GM18873 (cell line): Measurements from ENCODE around the gene EHD1.

ENCODE experiments used
- ATAC-seq: cut with Tn5 transposase; IDR thresholded peaks from one replicate; pipeline ENCODE4 v1.9.1; 2021; ENCODE audit warnings: mild to moderate bottlenecking, moderate library complexity, moderate number of reproducible peaks; ENCODE audit not compliant: unreplicated experiment, low FRiP score

EHD1 gene

DNA sequence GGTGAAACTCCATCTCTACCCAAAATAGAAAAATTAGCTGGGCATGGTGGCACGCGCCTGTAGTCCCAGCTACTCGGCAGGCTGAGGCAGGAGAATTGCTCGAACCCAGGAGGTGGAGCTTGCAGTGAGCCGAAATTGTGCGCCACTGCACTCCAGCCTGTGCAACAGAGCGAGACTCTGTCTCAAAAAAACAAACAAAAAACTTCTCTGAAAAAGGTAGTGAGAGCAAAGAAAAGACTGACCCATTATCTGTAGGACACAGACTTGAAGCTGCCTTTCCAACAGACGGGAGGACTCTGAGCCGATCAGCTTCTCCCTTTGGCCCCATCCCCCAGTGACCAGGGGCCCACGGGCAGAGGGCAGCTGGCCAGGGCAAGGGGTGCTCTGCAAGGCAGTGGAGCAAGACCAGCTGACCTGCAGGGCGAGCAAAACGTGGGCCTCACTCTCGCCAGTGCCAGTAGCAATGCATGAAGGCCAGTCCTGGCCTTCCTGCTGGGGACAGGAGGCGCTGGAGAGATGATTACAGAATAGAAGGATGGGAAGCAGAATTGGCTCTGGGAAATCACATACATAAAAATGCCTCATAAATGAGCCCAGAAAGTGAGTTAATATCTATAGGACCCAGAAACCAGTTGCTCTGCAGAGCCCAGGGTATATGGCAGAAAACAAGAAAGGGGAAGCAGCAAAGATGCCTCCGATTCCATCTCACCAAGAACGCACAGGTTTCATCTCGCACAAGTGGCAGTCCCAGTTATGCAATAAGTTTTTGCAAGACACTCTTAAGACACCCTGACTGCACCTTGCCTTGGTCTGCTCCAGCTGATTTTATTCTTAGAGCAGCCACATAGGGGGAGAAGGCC, 2.8 kb downstream of the EHD1 start:
- ATAC-seq, result no peak

DNA sequence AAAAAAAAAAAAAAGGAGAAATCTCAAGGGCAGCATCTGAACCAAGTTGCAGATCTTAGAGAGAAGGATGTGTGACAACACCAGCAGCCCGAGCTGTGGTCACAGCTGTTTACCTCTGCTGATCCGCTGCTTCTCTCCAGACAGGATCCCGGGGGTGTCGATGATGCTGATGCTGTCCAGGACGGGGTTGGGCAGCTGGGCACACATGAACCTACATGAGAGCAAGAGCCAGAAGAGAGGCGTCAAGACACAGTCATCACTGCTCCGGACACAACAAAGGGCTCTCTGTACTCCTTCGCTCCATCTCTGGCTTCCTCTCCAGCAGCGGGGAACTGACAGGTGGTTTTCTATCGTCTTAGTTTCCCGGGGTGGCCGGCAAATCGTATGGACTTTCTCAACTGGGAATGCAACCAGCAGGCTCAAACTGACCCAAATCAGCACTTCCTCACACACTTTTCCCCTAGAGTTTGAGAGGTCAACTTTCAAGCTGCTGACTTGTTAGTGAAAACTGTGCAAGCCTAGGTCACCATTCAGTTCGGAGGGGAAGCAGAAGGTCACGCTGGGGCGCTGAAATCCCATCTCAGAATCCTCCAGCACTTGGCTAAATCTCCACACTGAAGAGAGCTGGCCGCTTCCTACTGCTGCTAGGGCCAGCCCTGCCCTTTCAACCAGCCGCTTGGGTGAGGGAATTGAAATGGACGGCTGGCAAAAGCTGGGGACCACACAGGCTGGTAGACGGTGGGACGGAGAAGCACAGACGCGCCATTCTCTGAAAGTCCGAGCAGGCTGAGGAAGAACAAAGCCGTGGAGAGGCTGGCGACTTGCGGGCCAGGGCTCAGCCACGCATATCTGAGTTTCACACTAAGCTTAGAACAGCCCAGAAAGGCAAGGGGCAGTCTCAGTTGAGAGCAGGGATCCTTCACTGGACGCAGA, 3.8 kb downstream of the EHD1 start:
- ATAC-seq, result no peak

DNA sequence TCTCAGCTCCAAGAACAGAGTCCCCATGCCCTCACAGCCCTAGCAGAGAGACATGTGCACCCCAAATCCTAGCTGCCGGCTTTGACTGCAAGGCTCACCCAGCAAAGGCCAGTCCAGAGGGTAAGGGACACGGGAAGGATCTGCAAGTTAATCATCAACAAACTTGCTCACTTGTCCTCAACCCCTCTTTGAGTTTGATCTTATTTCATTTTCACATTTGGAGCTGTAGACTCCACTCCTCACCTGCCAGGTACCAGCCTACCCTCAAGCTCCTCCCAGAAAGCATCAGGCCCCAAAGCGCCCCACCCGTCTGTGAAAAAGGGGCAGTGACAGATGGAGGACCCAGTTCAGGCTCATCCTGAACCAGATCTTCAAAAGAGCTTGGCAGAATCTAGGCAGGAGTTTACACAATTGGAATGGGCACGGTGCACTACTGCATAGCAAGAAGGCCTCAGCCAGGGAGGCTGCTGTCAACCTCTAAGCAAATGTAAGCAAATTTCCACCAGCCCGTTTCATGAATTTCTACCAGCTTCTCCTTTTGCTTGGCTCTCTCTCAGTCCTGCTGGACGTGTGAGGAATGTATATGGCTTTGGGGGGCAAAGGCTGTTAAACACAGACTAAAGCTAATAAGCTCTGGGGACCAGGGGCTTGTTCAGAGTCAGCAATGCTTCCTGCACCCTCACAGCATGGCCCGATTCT, 5.5 kb downstream of the EHD1 start:
- no peak for ATAC-seq

DNA sequence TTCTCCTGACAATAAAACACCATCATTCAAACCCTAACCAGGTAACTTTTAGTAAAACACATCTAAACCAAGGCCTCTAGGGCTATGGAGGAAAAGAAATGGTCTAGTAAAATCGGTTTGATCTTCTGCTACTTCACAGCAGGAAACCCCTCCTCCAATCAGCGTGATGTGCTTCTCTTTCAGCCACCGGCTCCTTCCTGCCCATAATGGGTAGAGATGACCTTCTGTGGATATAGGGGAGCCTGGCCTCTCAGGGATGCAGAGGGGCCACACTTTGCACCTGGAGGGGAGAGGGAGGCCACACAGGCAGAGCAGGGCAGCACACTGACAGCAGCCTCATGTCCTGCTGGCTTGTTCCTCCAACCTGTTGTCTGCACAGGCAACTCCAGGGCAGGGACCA, 6.9 kb downstream of the EHD1 start:
- no peak for ATAC-seq

DNA sequence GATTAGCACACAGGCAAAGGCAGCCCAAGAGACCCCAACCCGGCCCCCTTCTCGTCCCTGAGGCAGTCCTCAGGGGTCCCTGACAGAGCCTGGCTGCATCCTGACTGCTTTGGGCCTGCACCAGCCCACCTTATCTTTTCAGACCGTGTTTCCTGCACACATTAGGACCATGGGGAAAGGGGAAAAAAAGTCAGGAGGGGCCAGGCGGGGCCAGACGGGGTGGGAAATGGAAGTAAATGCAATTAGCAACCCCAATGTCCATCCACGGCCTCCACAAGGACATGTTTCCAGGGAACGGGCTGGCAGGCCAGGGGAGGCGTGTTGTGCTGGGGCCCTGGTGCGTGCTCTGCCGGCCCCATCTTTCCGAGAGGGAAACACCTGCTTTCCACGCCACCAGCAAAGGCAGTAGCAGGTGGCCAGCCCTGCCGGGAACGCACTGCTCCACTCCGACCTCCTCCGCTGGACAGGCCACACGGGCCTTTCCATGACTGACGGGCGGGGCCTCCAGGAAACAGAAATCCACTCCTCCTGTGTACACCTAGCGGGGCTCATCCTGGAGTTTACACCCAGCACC, 7.4 kb downstream of the EHD1 start:
- no peak for ATAC-seq

DNA sequence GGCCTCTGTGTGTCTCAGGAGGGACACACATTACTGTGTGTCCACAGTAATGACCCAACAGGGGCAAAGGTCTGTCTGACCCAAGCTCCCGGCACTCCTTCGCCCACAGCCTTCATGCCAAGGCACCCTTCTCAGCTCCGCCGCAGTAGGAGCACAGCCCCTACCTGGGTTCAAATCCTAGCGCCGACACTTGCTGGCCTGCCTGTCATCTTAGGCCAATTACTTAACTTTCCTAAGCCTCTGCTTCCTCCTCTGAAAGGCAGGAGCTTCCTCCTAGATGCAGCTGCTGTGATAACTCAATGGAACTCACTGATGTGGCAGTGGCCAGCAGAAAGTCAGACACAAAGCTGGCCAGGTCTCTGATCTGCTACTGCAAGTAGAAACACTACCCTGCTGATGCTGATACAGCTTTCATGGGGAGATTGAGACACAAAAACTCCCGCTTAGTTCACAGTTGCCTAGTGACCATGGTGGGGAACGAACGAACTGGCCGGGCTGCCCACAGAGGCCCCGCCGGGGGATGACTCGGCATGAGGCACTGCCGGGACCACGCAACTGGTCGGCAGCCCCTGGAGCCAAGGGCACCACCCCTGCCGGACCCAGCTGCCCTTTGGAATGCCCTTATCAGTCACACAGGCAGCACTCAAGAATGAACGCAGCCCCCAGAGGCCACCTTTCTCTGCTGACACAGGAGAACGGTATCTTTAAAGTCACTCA, 8.1 kb downstream of the EHD1 start:
- ATAC-seq, result no peak

DNA sequence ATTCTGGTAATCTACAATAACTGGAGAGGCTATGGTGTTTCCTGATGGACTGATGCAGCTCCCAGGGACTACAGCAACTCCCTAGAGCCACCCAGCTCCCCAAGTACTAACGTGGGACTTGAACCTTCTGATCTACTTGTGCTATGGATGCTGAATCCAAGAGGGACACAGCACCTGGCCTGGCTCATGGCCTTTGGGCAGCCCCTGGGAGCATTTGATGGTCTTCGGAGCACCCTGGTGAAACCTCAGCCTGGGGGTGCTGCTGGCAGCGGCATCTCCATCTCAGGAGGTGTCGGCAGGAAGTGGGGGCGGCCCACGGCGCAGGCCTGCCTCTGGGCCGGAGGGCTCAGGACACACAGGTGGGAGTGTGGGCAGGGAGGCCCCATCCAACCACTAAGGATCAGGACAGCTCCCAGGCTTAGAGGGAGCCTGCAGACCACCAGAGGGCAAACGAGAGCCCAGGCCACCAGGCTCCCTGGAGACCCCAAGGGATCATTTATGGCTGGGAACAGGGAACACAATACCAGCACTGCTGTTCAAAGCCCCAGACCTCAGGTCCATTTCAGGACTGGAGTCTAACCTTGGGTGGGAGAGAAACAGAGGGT, 8.7 kb downstream of the EHD1 start:
- ATAC-seq, result no peak

DNA sequence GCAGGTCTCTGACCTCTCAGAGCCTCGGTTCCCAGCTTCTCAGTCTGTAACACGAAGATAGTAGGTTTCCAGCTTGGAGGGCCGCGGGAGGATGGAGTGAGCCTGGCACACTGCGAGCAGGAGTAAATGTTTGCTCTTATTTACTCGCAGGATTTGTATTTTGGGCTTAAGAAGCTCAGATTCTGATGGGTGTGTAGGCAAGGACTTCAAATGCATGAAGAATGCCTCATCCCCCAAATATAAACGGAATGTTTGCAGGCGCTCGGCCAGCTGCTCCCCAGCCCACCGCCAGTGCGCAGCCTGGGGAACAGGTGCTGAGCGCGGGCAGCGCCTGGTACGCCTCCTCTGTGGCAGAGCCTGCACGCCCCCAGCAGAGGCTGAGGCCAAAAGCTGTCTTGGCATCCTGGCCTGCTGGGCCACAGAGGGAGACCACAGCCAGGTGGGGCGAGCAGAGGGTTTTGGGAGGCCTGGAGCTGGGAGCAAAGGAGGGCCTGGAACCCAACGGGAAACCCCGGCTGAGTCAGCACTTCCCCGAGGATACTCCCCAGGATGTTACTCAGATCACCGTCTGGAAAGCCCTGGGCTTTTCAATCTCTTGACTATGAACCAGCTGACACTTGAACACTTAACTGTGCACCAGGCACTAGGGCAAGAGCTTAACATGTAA, 9.4 kb downstream of the EHD1 start:
- ATAC-seq, result no peak

DNA sequence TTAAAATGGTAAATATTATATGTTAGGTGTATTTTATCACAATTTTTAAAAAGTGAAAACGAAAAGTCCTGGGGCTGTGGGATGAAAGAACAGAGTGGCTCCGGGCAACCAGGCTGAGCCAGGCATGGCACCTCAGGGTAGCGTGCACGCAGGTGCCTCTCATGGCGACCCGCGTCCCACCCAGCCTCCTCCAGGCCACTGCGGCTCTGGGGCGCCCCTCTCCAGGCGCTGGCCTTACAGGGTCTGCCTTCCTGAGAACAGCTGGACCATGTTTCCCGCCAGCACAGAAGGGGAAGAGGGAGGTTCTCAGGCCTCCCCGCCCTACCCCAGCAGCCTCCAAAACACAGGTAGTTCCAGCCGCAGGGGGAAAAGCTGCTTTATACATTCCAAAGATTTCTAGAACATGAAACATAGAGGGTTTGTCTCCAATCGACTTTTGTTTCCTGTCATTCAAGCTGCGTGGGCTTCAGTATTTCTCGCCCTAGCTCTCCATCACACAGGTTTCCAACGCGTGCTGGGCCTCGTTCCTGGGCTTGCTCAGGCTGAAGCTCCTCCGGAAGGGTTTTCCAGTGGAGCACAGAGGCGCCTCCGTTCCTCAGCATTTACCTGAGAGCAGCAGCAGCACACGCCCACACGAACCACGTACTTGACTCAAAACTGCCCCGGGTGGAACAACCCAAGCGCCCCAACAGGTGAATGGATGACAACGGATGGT, 10.5 kb downstream of the EHD1 start:
- no peak for ATAC-seq

DNA sequence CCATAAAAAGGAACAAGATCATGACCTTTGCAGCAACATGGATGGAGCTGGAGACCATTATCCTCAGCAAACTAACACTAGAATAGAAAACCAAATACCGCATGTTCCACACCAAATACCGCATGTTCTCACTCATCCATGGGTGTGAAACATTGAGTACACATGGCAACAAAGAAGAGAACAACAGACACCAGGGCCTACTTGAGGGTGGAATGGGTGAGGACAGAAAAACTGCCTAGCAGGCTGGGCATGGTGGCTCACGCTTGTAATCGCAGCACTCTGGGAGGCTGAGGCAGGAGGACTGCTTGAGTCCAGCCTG, 12.3 kb downstream of the EHD1 start:
- no peak for ATAC-seq

DNA sequence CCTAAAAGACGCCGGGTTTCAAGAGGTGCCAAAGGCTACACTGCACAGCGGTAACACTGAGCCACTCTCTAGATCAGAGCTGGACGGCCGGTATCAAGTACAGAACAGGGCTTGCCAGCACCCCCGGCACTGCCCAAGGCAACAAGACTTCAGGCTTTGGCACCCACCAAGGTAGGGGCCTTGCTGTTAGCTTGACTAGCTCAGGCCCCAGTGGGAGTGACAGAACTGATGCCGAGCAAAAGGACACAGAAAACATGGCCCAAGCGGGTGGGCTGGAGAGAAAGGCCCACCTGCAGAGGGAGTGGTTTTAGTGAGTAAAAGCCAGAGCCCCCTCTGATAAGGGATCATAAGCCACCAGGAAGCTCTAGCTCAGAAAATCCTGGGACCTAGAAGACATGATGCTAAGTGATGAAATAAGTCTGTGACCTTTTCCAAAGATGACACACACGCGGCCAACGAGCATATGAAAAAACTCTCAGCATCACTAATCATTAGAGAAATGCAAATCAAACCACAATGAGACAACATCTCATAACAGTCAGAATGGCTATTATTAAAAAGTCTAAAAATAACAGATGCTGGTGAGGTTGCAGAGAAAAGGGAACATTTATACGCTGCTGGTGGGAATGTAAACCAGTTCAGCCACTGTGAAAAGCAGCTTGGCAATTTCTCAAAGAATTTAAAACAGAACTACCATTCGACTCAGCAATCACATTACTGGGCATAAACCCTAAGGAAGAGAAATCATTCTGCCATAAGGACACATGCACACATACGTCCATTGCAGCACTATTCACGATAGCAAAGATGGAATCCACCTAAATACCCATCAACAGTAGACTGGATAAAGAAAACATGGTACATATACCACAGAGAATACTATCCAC, 12.9 kb downstream of the EHD1 start:
- ATAC-seq, result no peak

DNA sequence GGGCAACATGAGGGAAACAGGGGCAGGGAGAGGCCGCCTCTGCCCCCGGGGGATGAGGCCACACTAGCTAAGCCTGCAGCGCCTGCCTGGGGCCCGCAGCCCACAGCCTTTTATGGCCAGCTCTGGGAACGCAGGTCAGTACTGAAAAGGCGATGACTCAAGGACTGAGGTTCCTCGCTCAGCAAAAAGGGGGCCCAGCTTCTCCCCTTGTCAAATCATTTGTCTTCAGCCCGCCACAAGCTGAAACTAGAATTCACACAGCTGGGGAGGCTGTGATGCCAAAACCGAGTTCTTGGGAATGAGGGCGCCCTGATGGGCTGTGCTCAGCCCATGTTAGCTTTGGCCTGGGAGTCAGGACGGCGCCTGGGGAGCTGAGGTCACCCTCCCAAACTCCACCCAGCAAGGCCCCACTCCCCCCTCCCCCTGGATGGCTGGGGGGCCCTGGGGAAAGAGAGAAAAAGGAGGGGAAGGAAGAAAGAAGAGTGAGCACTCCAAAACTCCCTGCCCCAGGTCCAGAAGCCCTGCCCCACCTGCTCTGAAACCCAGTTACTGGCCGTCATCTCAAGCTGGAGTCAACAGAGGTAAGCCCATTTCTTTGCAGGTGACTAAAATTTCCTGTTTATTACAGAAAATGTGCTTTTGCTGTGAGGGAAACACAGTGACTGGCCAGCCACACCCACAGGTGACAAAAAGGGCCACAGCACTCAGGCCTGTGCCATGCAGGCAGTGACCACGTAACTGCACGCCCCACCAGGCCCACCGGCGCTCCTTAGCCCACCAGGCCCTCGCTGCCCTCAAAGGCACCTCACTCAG, 13.7 kb downstream of the EHD1 start:
- ATAC-seq, result no peak

DNA sequence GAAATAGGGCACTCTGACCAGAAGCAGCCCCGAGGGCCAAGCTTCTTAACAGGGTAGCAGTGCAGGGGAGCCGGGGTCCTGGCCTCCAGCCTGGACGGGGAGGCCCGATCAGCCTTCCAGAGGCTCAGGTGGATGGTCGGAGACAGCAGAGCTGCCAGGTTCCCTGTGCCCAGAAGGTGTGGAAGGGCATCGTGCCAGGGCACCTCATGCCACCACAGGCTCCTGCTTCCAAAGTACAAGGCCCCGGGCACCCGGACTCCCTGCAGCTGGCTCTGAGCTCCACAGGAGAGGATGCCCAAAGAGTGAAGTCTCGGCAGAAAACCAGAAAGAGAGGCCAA, 14.3 kb downstream of the EHD1 start:
- ATAC-seq, result no peak

DNA sequence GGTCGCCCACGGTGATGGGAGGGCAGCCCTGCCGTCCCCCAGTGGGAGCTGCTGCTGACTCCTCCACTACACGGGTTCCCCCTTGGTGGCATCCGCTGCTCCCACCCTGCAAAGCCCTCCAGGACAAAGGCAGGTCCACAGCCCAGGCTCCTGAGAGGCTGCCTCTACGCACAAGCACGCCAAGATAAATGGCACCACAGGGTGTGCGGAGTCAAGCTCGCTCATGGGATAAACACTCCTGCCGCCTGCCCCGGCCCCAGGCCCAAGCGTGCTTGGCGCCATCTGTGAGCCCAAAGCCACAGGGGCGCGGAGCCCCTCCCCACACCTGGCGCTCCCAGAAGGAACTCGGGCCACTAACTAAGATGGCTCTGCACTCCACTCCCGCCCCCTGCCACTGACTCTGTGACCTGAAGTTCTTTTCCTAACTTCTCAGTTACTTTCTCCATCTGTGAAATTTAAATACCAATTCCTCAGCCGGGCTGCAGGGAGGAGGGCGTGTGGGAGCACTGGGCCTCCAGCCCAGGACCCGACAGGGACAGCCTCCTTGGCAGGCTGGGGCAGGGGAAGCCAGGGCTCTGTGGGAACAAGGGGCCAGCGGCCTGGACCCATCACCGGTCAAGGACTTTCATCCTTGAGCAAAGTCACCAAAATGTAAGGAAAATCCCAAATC, 14.9 kb downstream of the EHD1 start:
- no peak for ATAC-seq

DNA sequence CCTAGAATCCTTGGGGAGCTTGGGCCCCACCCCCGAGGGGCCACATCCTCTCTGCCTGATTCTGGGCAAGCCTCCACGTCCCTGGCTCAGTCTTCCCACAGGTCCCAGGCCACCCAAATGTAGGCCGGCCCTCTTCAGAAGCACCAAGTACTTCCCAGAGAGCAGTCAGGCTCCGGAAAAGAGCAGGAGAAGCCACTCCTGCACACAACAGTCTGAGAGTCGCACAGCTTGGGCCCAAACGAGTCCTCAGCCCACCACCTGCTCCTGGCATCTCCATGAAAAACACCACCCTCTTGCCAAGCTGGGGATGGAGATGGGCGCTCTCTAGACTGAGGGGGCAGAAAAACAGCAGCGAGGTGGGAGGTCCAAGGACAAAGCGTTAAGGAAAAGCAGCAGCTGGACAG, 15.4 kb downstream of the EHD1 start:
- no peak for ATAC-seq

DNA sequence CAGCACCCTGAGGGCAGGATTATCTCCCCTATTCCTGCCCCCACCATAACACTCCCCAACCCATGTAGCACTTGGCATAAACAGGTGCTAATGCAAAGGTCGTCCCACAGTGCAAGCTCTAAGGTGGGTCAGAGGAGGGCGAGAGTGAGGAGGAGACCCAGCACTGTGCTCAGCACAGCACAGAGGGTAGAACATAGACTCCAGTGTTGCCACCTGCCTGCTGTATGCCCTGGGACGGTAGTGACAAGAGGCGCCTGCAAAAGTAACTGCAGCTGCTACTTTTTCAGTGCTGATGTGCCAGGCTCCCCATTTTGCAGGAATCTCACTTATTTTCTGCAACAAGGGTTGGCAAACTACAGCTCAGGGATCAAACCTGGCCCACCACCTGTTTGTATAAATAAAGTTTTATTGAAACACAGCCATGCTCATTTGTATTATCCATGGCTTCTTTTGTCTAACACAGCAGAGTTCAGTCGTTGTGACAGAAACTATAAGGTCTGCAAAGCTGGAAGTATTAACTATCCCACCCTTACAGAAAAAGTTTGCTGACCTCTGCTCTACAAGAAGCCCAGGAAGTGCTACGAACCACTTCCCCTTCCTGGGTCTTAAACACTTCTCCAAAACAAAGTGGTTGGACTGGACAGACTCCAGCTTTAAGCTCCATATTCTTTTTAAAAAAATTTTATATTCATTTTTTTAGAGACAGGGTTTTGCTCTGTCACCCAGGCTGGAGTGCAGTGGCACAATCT, 17.0 kb downstream of the EHD1 start:
- ATAC-seq, result no peak
